Measurements from ENCODE around the gene KCTD11.

KCTD11 gene

DNA sequence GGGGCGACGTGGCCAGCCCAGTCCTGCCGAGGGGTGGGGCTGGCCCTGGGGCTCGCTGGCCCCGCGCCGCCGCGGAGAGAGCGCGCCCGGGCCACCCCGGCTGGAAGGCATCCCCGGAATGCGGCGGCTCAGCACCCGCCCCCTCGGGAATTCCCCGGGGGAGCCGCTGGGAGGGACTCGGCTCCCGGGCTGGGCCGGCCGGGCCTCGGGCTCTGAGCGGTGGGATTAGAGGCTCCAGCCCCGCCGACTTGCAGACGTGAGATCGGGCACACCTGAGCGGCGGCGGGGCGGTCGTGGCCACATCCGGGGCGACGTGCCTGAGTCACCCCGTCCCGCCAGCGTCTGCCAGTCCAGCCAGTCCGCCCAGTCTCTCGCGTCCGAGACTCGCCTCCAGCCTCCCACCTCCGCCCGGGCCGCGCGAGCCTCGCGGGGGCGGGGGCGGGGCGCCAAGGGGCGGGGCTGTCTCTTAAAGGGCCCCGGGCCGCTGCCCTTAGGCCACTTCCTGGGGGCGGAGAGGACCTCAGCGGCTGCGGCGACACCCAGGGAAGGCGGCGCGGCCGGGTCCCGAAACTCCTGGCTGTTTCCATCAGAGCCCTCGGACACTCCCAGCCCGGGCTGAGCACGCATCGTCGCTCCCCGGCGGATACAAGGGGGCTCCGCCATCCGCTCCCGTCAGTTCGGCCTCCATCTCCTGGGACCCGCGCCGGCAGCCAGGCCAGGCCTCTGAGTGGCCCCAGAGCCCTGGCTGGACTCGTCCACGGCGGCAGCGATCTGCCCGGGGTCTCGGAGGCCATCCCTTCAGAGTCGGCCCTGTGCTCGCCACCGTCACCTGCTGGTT lies at the start of gene KCTD11:
TSS of gene KCTD11 (plus strand) at position 498 of the 838 bp plus-strand sequence.
- DNase-seq (ENCODE audit: low spot score): peak; percentile 95

DNA sequence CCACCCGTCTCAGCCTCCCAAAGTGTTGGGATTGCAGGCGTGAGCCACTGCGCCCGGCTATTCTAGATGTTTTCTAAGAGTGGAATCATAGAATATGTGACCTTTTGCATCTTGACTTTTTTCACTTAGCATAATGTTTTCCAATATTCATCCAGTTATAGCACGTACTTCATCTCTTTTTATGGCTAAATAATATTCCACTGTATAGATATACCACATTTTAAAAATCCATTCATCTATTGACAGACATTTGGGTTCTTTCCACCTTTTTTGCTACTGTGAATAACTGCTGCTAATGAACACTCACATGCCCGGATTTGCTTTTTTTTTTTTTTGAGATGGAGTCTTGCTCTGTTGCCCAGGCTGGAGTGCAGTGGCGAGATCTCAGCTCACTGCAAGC lies 47.8 kb upstream of the KCTD11 start:
- DNase-seq (ENCODE audit: low spot score): no peak

- peak; percentile 100 for DNase-seq (ENCODE audit: low spot score)
Measured at GRCh38 chr17:7306911-7307685, 44.9 kb upstream of the KCTD11 start, which contains the start of gene EIF5A. EIF5A (plus strand) TSS chr17:7307628; CDS start chr17:7309636, 2,008 bp downstream.

GRCh38 chr17:7307686-7308624 lies 44.0 kb upstream of the KCTD11 start:
- peak; percentile 73 for DNase-seq (ENCODE audit: low spot score)

DNA sequence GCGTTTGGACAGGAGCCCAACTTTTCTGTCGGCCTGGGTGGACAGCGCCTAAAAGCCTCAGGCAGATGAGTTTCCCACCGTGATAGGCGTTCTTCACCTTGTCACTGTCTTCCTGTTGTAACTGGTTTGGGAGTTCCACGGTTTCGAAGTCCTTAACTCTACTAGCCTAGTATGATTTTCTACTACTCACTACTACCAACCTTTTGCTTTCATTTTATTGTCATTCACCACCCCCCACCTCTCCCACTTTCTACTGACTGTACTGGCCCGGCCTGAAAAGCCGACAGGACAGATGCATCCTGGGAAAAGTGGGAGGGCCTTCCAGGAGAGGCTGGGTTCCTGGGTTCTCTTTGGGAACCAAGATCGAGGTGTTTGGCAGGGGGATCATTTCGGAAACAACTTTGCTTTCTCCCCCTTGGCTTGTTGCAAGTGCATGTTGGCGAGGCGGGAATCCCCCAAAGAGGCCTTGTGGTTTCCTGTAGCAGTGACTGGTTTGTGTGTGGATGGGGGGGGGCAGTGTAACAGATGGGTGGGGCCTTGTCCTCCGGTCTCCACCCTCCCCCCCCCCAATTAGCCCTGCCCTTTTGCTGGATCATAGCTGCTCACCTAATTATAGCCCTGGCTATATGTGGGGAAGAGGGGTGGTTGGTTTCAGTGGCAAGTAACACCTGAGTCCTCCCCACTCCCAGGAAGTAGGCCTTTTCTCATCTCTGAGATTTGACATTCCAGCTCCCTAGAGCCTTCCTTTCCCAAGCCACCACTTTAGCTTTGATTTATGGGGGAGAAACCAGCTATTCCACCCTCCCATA lies 43.1 kb upstream of the KCTD11 start:
- DNase-seq (ENCODE audit: low spot score): peak; percentile 84

DNA sequence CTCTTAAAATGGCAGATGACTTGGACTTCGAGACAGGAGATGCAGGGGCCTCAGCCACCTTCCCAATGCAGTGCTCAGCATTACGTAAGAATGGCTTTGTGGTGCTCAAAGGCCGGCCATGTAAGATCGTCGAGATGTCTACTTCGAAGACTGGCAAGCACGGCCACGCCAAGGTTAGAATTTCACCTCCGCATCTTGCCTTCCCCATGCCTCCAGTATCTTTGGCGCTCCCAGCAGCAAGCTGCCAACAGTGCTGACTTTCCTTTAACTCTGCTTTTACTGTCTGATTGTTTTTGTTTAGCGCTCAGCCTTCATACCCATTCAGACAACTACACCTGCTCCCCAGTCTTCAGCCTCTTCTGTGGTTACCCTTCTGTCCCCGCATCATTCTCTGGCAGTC lies 42.3 kb upstream of the KCTD11 start:
- no peak for DNase-seq (ENCODE audit: low spot score)

DNA sequence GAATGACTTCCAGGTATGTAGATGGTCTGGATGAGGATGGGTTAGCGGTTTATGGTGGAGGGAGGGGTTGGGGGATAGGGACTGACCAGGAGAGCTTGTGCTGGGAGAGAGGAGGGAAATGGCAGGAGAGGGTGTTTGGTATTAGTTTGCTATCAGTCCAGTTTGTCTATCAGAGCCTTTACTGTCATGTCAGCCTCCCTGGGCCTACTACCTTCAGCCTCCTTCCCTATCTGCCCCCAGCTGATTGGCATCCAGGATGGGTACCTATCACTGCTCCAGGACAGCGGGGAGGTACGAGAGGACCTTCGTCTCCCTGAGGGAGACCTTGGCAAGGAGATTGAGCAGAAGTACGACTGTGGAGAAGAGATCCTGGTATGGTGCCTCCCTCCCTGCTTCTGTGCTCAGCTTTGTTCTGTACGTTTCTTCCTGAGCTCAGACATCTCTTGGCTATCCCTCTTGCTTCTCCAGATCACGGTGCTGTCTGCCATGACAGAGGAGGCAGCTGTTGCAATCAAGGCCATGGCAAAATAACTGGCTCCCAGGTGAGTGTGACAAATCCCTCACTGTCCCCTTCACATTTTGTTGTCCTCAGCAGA lies 40.8 kb upstream of the KCTD11 start:
- DNase-seq (ENCODE audit: low spot score): no peak

- DNase-seq (ENCODE audit: low spot score): no peak
Measured at GRCh38 chr17:7312432-7313087, 39.4 kb upstream of the KCTD11 start.

DNA sequence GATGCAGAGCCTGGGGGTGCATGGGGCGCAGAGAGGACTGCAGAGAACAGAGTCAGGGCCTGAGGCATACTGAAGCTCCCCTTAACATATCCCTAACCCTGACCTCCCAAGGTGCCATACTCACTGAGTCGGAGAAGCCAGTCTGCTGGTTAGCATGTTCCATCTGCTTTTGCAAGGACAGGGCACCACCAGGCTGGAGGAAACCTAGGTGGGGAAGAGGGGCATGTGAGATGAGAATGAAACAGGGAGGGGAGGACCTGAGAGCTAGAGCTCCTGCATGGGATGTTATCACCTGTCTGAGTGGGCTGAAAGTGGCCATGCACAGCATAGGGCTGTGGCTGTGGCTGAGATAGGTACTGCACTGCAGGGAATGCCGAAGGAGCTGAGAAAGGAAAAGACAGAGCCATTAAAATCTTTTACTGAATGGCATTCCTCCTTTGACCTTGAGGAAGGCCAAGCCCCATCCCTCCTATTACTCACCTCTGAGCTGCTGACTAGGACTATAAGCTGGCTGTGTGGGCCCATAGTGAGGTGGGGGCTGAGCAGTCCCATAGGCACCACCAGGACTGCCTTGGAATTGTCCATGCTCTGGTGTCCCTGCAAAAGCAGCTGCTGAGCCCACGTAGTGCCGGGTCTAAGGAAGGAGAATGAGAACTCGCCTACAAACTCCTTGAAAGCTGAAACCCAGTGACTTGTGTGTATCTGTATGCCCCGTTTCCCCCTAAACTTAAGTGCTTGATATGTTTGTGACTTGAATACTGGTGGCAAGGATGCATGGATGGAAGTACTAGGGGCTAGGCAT lies 38.7 kb upstream of the KCTD11 start:
- no peak for DNase-seq (ENCODE audit: low spot score)

GRCh38 chr17:7313890-7314718 lies 37.9 kb upstream of the KCTD11 start:
- DNase-seq (ENCODE audit: low spot score): no peak

DNA sequence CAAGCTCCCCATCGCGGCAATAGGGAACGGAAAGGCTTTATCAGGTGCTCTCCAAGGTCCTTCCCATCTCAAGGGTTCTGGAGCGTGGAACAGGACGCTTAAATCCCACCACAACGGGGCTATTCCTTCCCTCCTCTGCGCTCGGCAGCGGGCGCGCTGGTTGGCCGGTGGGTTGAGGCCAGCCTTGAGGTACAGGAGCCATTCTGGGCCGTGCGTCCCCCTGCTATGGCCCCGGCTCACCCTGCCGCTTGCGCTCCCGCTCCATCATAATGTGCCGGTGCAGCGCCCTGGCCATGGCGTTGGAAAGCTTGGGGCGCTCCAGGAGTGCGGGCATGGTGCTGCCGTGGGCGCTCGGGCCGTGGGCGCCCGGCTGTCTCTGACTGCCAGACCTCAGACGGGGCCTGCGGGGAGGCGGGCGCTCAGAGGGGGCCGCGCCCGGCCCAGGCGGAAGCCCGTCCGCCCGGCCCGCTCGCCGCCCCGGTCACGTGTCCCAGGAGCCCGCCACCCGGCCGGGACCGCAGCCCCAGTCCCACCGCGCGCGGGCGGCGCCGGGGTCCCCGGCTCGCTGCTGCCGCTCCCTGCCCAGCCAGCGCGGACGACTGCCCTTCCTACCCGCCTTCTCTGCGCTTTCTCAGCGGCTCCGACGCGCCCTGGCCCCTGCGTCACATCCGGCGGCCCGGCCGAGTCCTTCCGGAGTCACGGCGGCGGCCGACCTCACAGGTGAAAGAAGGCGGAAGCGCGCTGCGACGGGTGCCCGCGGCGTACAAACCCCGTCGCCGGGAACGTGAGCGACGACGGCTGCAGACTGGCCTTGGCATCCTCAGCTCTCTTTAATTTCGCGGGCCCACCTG lies 37.0 kb upstream of the KCTD11 start, which contains the start of gene GPS2:
TSS of gene GPS2 (minus strand) at position 642 of the 851 bp plus-strand sequence. CDS start at position 334, 308 bp downstream.
- DNase-seq (ENCODE audit: low spot score): peak; percentile 98

DNA sequence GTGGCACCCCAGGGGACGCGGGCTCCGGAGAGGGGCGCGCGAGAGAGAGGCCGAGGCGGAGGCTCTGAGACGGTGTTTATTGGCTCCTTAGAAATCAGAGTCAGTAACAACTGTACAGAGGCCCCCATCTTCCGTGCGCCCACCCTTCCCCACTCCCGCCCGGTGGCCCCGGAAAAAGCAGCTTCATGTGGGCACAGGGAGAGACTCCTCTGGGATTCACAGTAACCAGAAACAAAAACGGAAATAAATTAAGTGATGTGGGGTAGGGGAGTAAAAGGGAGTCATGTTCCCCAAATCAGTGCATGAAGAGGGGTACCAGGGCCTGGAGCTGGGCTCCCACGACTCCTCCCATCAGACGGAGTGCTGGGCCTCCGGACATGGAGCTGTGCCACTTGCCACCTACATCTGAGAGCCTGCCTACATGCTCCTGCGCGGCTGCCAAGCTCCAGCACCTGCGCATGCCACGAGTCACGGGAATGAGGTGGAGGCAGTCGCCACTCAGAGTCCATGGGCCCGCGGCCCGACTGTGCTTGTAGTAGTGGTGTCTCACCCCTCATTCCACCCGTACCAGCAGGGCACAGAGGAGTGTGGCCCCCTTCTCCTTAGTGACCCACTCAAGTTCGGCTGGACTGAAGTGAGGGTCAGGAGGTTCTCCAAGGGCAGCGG lies 36.3 kb upstream of the KCTD11 start:
- no peak for DNase-seq (ENCODE audit: low spot score)

DNA sequence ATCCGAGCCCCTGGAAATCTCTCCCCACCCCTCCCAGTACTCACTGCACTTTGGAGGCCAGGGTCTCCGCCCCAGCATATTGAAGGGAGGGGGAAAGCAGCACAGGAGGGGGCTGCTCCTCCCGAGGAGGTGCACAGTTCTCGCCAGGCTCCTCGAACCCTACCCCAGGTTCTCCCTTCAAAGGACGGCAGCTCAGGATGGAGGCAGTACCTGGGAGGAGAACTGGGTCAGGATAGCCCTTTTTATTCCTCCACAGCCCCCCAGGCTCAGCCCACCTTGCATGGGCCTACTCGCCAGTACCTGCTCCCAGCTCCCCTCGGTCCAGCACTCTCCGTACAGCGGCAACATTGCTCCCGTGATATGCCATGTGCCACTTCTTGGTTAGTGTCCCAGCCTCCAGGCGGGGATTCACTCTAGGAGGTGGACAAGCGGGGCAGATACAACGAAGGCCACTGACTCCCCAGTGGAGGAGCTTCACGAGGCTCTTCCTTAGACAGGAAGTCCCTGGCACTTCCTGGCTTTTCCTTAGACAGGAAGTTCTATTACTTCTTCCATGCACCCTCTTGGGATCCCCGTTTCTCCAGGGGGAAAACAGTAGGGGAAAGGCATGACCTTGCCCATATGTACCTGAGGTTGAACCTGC lies 34.7 kb upstream of the KCTD11 start:
- no peak for DNase-seq (ENCODE audit: low spot score)

- no peak for DNase-seq (ENCODE audit: low spot score)
Measured at GRCh38 chr17:7318121-7318860, 33.7 kb upstream of the KCTD11 start.

DNA sequence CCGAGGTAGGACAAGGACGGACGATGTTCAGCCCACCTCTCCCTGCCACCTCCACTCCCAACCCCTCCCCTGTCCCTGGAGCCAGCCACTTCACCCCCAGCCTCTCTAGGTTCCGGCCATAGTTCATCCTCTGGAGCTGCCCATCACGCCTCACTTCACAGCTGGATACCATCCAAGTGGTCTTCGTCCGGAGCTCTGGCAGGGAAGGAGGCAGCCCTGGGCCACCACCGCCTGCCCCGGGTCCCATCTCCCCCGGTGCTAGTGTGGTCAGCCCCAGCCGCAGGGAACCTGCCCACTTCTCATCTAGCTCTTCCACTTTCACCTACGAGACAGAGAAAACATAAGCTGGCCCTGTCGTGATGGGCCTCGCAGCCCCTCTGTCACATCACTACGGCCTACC lies 30.5 kb upstream of the KCTD11 start:
- DNase-seq (ENCODE audit: low spot score): no peak

Measured in ecto neural progenitor cell (in vitro differentiated cells).